NOMO-1 treated with DMSO at 0.1 percent for 48 hours (cell line): ENCODE results near the gene NOS3.

Experiments used
- DNase-seq: peaks from one replicate; lab custom pipeline; 2025; ENCODE audit not compliant: unreplicated experiment; lab: John Stamatoyannopoulos, UW

NOS3 gene

DNA sequence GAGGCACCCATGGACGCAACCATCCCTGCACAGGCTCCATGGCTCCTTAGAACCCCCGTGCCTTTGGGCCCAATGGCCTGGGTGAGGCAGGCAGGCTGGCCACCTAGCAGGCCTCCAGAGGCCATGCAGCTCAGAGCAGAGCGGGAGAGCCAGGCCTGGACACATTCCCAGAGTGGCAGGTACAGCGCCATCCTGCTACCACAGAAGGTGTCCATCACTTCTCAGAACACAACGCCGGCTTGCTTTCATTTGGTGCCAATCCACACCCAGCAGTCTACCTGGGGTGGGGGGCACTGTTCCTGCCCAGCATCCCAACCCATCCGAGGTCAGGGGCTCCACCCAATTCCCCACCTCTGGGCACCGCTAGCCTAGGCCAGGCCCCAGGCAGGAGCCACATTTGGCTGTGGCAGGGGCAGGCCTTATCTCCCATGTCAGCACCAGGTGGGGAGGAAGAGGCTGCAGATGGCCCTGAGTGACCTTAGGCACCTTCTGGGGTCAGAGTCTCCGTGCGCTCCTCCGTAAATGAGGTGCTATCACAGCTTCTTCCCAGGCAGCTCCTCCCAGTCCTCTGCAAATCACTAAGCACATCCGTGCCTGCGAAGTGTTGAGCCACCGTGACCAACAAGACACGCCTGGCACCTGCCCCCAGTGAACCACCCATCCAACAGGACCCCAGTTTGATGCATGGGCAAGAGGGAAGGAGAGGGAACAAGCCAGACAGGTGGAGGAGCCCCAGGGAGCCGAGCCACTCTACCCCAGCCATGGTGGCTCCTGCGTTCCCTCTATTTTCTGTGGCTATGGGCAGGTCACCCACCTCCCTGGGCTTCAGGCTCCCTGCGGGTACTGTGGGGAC, 26.9 kb upstream of the NOS3 start:
- DNase-seq, result no peak

DNA sequence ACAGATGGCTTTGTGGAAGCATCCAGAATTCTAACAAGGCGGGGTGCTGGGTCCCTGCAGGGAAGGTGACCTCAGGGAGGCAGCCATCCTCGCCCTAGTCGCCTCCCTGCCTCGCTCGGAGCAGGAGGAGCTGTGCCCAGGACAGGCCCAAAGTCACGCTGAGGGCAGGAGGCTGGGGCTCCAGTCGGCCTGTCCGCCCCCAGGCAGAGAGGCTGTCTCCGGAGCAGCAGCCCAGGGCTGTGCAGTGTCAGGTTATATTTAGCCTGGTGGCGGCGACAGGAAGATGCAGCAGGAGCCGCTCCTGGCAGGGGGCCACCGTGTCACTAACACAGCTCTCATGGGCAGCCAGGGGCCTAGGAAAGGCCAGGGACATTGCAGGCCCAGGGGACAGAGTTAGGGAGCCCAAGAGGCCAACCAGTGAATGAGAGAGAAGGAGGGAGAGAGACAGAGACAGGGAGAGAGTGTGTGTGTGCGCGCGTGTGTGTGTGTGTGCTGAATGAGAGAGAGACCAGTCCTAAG, 26.2 kb upstream of the NOS3 start:
- DNase-seq, result no peak

DNA sequence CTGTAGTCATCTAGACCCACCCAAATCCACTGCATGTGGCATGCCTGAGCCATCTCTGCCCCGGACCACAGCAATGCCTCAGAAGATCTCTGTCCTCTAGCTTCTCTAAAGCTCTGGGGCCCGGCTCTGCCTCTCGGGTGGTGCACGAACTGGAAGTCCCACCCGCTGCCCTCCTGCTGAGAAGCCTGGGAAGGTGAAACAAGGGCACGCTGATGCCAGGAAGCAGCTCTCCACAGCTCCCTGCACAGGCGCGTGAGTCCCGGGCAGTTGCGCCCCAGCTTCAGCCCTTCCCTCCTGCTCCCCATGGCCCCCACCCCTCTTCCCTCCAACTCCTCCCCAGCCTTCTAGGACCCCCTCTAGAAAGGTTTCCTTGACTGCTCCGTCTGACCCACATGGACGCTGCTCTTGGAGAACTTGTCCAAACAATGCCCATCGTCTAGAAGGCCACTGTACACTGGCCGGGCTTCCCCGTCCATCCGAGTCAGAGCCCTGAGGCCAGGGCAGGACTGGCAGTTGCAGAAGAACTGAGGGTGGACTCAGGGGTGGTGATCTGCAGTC, 25.5 kb upstream of the NOS3 start:
- DNase-seq, result no peak

DNA sequence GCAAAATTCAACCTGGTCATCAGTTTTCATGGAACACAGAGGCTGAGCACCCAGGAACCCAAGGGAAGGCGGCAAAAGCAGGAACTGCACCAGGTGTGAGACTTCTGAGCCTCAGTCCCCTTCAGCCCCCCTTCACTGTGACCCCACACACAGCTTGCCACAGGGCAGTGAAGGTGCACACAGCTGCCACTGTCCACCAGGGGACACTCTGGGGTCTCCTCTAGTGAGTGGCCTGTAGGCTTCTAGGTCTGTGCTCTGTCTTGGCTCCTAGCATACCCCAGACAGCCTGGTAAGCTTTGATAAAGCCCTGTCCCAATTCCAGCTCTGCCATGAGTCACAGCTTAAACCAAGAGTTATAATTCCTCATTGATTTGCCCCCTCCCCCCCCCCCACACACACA, 24.8 kb upstream of the NOS3 start:
- no peak for DNase-seq

DNA sequence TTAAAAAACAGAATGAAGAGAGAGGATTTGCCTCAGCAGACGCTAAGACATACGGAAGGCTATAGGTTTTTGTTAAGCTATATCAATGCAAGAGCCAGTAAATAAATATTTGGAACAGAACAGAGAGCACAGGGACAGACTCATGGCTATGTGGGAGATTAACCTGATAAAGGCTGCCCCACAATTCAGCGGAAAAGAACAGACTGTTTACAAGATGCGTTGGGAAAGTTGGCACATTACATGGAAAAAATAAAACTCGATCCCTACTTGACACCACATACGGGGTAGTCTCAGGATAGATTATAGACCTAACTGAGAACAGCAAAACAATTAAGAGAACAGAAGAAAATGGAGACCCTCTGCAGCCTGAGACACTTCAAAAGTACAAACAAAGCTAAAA, 23.5 kb upstream of the NOS3 start:
- no peak for DNase-seq

DNA sequence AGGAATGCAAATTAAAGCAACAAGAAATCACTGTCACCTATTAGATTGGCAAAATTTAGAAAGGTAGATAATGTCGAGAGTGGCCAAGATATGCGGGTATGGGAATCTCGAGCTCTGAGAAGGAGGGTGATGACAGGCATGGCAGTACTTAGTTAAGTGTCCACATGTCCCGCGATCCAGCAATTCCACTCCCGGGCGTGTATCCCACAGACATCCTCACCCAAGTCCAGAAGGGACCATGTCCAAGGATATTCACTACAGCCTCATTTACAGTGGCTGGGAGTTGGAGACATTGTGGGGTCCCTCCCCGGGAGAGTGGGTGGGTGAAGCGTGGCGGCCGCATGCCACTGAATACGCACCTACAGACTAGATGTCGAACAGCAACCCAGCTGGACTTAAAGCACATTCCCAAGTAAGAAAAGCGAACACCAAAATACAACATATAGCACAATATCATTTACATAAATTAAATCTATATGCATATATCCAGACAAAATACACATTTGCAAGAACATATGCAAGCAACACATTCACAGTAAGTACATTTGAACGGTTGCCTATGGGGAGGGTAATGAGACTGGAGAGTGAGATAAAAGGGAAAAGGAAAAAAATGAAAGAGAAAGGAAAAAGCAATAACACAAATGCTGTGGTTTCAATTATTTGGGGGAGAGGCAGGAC, 22.6 kb upstream of the NOS3 start:
- DNase-seq, result no peak

DNA sequence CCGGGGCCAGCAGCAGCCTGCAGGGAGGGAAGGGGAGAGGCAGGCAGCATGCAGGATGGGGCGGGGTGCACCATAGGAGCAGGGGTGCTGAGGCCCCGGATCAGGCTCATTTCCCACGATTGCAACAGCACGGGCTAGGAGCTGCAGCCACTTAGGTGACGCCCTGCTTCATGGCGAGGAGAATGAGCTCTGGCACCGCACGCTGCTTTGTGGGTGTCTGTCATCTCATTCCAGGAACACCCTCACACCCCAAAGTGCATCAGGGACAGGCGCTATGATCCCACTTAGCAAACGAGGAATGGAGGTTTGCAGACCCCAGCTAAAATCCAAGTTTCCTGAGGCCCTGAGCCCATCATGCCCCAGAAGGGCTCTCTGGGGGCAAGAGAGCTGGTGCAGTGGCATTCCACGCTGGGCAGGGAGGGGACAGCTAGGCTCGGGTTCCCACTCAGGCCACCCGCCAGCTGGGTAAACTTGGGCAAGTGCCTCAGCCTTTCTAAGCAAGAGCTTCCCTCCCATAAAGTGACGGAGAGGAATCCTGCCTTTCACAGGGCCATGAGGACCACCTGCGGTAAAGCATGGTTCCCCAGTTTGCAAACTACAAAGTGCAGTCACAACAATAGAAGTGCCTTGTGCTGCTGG, 22.0 kb upstream of the NOS3 start:
- no peak for DNase-seq

DNA sequence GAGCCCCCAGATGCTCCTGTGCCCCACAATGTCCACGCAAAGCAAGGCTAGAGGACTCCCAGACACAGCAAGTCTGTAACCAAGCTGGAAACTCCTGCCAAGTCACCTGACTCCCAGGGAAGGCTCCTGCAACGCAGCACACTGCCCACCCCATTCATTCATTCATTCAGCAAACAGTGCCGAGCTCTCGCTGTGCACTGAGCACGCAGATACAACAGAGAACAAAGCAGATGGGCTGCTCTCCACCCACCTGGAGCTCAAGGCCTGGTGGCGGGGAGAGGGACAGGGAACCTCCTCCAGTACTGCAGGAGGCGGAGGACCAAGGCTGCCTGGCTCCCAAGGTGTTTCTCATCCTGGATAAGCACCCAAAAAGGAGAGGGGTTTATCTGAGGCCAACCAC, 21.3 kb upstream of the NOS3 start:
- no peak for DNase-seq

DNA sequence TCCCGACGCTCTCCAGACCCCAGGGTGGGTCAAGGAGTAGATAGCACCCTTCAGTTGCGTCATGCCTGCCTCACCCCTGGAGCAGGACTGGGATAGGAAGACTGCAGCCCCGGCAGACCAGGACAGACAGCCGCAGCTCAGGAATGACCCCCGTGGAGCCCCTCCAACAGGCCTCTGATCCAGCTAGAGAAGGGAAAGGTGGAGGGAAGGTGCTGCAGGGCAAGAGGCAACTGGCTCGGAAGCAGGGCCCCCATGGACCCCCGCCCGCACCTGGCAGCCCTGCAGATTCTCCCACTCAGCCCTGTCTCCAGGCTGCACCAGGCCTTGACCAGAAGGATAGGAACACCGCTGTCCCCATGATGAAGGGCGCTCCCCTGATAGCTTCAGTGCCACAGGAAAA, 20.4 kb upstream of the NOS3 start:
- no peak for DNase-seq

DNA sequence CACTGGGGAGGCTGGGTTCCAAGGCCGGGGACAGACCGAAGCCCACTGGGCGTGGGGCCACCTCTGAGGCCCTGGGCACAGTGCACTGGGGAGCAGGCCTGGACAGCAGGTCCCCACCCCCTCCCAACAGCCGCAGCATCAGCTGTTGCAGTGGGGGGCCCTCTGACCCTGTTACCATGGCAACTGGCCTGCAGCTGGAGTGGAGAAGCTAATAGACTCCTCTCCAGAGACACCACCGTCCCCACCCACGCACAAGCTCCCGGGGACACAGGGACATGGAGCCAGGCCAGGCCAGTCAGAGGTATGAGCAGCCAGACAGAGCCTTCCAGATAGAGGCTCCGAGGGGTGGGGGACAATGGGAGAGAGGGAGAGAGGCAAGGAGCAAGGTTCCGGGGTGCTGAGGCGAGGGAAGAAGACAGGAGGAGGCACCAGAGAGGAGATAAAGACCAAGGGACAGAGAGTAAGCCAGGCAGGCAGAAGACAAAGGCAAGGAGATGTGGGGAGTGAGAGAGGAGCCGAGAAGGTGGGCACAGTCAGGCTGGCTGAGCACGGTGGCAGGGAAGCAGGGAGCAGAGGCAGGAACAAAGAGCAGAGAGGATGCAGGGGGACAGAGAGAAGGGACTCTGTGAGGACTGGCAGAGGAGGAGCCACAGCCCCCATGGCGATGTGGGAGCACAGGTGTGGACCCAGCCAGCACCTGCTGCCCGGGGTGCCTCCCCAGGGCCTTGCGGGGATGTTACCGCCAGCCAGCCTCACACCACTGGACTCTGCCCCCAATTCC, 19.4 kb upstream of the NOS3 start:
- DNase-seq, result no peak

DNA sequence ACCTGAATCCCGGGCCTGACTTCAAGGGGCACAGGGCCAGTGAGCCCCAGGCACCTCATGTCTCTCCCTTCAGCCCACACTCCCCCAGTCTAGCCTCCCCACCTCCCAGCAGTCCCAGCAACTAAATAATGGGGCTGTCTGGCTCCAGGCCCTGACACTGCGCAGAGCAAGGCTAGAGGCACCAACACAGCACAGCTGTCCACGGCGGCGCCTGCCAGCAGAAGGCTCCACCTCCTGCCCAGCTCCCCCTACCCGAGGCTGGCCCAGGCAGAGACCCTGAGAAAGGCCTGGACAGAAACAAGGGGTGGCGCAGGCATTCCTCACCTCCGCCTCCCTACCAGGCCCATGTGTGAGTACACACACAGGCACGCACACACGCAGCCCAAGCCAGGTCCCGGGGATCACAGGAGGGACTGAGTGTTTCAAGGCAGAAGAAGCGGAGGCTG, 18.8 kb upstream of the NOS3 start:
- no peak for DNase-seq

DNA sequence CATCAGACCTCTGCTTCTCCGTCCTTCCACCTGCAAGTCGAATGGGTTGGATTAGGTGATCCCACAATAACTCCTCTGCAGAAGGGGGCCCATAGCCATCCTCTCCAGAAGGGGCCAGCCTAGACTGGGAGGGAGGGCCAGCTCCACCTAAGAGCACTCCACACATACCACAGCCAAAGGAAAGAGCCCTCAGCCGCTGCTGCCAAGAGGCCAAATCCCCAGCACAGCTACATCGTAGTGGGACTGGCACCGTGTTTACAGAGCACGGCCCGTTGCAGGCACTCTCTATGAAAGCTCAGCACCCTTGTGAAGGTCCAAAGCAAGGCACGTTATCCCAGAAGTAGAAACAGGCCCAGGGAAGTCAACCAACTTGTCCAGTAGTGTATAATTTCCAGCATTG, 18.1 kb upstream of the NOS3 start:
- no peak for DNase-seq

DNA sequence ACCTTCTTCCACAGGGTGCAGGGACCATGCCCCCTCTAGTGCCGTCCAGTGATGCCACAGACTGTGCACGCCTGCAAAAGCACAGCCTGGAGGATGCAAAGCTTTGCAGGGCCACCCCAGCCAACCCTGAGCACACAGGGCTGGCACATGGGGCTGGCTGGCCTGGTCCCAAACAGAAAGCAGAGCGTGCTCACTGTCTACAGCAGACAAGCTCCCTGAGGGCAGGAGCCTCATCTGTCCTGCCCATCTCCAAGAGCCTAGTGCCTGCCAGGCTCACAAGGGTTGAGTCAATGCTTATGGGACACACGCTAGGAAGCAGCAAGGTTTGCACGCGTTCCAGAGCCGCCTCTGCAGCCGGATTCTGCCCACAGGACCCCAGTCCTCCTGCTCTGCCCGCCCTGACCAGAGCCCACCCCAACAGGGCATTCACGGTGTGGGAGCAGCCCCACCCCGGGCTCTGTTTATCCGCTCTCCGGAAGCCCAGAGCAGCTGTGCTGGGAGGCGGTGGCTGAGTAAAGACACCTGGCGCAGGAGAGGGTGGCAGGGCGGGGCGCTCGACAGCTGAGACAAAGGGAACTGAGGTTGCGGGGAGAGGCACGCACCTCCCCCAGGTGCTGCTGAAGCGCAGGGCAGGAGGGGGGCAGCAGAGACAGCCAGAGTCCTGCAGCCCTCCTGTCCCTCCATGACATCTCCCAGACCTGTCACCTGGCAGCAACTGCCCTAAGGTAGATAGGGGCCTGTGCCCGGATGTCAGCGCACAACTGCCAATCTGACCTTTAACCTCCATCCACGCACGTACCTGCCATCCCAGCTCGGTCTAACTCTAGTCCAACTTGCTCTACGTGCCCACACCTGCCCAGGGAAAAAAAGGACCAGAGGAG, 17.0 kb upstream of the NOS3 start:
- no peak for DNase-seq

DNA sequence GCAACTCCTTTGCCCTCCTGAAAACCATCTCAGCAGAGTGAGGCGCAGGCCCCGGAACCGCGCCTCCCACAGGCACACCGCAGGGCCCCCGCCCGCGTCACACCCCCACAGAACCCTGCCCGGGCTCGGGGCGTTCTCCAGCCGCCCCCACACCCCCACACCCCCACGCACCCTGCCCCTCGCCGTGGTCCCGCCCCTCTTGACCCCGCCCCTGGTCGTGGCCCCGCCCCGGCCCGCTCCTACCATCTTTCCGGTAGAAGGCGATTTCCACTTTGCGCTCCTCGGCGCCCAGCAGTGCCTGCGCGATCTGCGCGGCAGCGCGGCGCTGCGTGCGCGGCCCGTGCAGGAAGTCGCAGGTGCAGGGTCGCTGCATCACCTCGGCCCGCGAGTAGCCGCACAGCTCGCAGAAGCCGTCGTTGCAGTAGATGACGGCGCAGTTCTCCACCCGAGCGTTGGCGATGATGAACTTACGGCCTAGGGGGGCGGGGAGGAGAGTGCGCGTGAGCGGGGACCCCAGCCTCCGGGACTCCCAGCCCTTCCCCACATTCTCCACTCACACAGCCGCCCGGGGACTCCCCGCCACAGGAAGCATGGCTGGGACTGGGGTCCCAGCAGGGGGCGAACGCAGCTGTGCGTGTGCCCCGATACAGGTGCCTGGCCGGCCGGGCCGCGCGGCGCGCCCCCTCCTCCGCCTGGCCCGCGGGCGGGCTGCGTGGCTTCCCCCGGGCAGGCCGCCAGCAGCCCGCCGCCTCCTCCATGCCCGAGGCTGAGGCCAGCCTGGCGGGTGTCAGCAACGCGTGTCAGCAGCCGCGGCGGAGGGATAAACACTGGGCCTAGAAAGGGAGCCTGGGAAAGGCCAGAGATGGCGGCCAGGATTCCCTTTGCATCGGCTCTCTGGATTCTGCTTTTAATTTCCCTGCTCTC, 16.1 kb upstream of the NOS3 start:
- no peak for DNase-seq

DNA sequence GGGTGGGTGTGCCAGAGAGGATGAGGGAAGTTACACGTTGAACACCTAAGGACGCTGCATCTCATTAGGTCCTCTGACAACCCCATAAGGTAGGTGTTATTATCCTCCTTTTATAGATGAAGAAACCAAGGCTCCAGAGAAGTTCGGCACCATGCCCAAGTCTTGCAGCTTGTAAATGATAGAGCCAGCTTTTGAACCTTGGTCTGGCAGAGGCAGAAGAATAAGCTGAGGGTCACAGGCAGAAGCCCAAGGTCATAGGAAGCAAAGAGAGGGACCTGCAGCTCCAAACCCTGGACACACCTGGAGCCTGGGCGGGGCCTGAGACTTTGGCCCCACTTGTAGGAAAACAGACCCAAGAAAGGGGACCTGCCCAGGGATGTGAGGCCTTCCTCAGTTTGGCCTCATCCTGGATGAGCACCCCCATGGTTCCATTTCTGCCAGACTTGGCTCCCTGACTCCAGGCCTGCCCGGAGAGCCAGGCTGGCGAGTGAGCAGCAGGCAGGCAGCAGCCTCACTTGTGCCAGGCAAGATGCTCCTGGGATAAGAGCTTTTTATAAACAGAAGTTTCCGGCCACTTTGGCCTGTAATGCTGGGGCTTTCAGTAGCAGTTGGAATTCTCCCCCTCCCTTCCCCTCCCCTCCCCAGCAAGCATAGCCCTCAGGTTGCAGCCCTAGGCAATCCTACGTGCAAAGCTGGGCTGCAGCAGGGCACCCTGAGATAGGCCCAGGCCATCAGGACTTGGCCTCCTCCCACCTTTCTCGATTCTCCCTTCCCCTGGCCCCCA, 15.1 kb upstream of the NOS3 start:
- no peak for DNase-seq

DNA sequence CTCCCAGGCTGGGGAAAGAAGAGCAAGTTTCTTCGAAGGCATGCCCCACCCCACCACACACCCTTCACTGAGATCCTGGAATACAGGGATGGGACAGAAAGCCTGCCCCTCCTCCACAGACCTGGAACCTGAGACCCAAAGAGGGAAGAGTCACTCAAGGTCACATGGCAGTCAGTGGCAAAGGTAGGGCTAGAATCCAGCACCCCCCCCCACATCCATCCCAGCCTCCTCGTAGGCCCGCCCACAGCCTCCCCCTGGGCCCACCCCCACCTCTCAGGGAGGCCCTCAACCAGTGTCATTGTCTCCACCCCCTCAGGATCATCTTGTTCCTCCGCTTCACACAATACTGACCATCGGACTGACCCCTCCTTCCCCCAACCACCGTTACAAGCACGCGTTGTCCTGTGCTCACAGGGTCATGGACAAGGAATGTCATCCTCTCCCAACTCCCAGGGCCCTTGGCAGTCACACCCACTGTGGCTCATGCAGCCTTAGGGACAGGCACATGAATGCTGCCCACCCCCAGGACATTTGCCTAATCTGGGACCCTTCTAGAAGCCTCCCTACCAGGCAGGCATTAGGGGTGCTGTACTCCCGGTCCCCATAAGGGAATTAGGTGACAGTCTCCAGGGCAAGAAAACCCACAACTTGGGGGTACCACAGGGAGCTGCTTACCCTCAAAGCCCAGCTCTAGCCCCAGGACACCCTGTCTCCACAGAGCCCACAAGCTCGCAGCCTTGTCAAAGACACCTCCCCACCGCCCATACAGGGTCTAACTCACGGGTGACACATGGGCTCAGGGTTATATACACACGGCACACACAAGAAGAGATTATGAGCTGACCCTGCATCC, 14.1 kb upstream of the NOS3 start:
- no peak for DNase-seq
